ENCODE results near the gene GUCA2B. TPM values are rescaled to one million over a fixed set of nuclear protein-coding genes. Genes with fewer than 3 reads are reported as not detected.

The GUCA2B gene
- total RNA-seq, 2 donors from 2014 or later = not detected

GRCh38 chr1:42179900-42180329, 26.7 kb downstream of the GUCA2B start:
- Histone ChIP-seq H3K4me3 (no peak overlapping the region), H3K27me3 (no peaks in the 10 kb centered on the region), H3K36me3 (peaks cover 13% of the 10 kb centered on the region), H3K4me1 (peaks cover 0 to 29% of the 10 kb centered on the region in 2 donors), H3K9me3 (no peaks in the 10 kb centered on the region), H3K27ac (no peak overlapping the region)
- TF ChIP-seq, protein P1, sequence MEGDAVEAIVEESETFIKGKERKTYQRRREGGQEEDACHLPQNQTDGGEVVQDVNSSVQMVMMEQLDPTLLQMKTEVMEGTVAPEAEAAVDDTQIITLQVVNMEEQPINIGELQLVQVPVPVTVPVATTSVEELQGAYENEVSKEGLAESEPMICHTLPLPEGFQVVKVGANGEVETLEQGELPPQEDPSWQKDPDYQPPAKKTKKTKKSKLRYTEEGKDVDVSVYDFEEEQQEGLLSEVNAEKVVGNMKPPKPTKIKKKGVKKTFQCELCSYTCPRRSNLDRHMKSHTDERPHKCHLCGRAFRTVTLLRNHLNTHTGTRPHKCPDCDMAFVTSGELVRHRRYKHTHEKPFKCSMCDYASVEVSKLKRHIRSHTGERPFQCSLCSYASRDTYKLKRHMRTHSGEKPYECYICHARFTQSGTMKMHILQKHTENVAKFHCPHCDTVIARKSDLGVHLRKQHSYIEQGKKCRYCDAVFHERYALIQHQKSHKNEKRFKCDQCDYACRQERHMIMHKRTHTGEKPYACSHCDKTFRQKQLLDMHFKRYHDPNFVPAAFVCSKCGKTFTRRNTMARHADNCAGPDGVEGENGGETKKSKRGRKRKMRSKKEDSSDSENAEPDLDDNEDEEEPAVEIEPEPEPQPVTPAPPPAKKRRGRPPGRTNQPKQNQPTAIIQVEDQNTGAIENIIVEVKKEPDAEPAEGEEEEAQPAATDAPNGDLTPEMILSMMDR (IDR thresholded peaks at IDR 0.05) = no peak
- DNase-seq (ENCODE audit: low spot score) = no peak

DNA sequence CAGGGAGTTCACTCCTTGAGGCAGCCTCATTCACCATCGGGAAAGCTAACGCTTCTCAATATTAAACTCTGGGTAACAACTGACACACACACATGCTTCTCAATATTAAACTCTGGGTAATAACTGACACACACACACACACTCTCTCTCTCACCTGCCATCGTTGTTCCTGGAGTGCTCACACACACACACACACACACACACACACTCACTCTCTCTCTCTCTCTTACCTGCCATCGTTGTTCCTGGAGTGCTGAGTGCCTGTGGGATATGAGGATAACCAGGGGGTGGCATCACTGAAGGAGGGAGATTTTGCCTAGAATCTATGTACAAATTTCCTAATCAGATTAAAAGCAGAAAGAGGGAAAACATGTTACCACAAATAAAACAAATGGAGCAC, 28.5 kb downstream of the GUCA2B start:
- Histone ChIP-seq H3K4me1 (peaks cover 0 to 29% of the 10 kb centered on the region in 2 donors), H3K9me3 (no peaks in the 10 kb centered on the region), H3K36me3 (peaks cover 13% of the 10 kb centered on the region), H3K4me3 (no peak overlapping the region), H3K27ac (no peak overlapping the region), H3K27me3 (no peaks in the 10 kb centered on the region)
- no peak for DNase-seq (ENCODE audit: low spot score)
- TF ChIP-seq, protein P1 (IDR thresholded peaks at IDR 0.05) = no peak

GRCh38 chr1:42183210-42183956, 30.2 kb downstream of the GUCA2B start:
- no peak overlapping the region for H3K27ac ChIP-seq
- peaks cover 0 to 17% of the 10 kb centered on the region in 2 donors for H3K4me1 ChIP-seq
- TF ChIP-seq, protein P1 (IDR thresholded peaks at IDR 0.05) = no peak
- no peaks in the 10 kb centered on the region for H3K9me3 ChIP-seq
- no peak overlapping the region for H3K4me3 ChIP-seq
- DNase-seq (ENCODE audit: low spot score) = no peak
- H3K36me3 ChIP-seq = peaks cover 16% of the 10 kb centered on the region
- H3K27me3 ChIP-seq = no peaks in the 10 kb centered on the region

GRCh38 chr1:42183957-42184268, 30.7 kb downstream of the GUCA2B start:
- no peaks in the 10 kb centered on the region for H3K9me3 ChIP-seq
- DNase-seq (ENCODE audit: low spot score) = no peak
- no peak overlapping the region for H3K27ac ChIP-seq
- TF ChIP-seq, protein P1 (IDR thresholded peaks at IDR 0.05) = no peak
- no peaks in the 10 kb centered on the region for H3K27me3 ChIP-seq
- H3K36me3 ChIP-seq = peaks cover 16% of the 10 kb centered on the region
- peaks cover 0 to 12% of the 10 kb centered on the region in 2 donors for H3K4me1 ChIP-seq
- no peak overlapping the region for H3K4me3 ChIP-seq

DNA sequence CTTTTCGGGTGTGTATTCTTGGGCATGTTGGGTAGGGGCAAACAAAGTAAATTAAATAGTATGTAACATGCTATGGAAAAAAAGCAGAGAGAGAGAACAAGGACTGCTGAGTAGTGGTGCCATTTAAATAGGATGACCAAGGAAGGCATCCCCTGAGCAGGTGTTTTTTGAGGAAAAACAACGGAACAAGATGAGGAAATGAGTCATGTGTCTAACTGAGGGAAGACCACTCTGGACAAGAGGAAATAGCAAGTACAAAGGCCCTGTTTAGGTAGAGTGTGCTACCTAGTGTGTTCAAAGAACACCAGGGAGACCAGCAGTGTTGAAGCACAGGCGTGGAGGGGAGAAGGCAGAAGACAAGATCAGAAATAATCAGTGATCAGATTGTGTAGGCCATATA, 31.4 kb downstream of the GUCA2B start:
- Histone ChIP-seq H3K27ac (no peak overlapping the region), H3K36me3 (peaks cover 16% of the 10 kb centered on the region), H3K4me3 (no peak overlapping the region), H3K9me3 (no peaks in the 10 kb centered on the region), H3K4me1 (peaks cover 0 to 5% of the 10 kb centered on the region in 2 donors), H3K27me3 (no peaks in the 10 kb centered on the region)
- TF ChIP-seq, protein P1 (IDR thresholded peaks at IDR 0.05) = no peak
- no peak for DNase-seq (ENCODE audit: low spot score)

DNA sequence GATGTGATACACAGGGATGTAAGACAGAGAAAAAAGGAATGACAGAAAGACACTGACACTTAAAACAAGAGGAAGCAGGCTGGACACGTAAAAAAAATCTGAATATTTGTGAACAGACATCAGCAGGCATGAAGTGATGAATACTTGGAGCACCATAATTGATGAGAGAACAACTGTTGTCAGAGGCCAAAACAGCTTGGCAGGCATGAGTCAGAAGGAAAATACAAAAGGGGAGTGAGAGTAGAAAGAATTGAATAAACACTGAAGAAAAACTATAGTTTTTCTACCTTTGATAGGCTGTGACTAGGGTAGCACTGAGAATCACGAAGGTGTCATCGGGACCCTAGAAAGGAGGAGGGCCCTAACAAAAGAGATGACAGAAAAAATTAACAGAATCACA, 32.9 kb downstream of the GUCA2B start:
- Histone ChIP-seq H3K9me3 (no peaks in the 10 kb centered on the region), H3K27me3 (no peaks in the 10 kb centered on the region), H3K27ac (no peak overlapping the region), H3K4me1 (no peaks in the 10 kb centered on the region), H3K4me3 (no peak overlapping the region), H3K36me3 (peaks cover 15% of the 10 kb centered on the region)
- no peak for DNase-seq (ENCODE audit: low spot score)
- TF ChIP-seq, protein P1 (IDR thresholded peaks at IDR 0.05) = no peak

All from right atrium auricular region (tissue), 2 donors.